ENCODE results near the gene RALB. TPM values are rescaled to one million over a fixed set of nuclear protein-coding genes. Genes with fewer than 3 reads are reported as not detected.

RALB gene
- total RNA-seq, 6 donors from 2014 or later, result 23.0 to 85.8 (median 46.5) TPM

- H3K36me3 ChIP-seq, result peaks cover 0 to 83% (median 24%) of the 10 kb centered on the region in 4 donors
- ATAC-seq (ENCODE audit: low FRiP score in 2 of 2), result no peak
Measured at GRCh38 chr2:120298173-120298835, 45.7 kb downstream of the RALB start.

GRCh38 chr2:120299004-120299403 lies 46.4 kb downstream of the RALB start:
- H3K27ac ChIP-seq, result no peak overlapping the region
- no peak overlapping the region for H3K4me3 ChIP-seq
- 90 to 96% methylated on average over 7 to 9 of the region's 9 CpGs for WGBS, 2 donors
- ATAC-seq (ENCODE audit: low FRiP score in 2 of 2), result no peak
- no peaks in the 10 kb centered on the region for H3K27me3 ChIP-seq
- no peaks in the 10 kb centered on the region for H3K9me3 ChIP-seq
- DNase-seq, result no peak
- H3K4me1 ChIP-seq, result no peaks in the 10 kb centered on the region
- TF ChIP-seq POLR2A (IDR thresholded peaks at IDR 0.05), result no peak
- no peak for TF ChIP-seq EP300 (IDR thresholded peaks at IDR 0.05)
- TF ChIP-seq POLR2AphosphoS5 (IDR thresholded peaks at IDR 0.05), result no peak
- TF ChIP-seq CTCF (IDR thresholded peaks at IDR 0.05), result no peak
- peaks cover 0 to 82% (median 22%) of the 10 kb centered on the region in 4 donors for H3K36me3 ChIP-seq

More at GRCh38 chr2:120298173-120298835, 45.7 kb downstream of the RALB start:
- no peak overlapping the region for H3K4me3 ChIP-seq
- no peak for DNase-seq
- WGBS, 2 donors, result 82 to 91% methylated on average over 7 of the region's 7 CpGs
- no peak overlapping the region for H3K27ac ChIP-seq
- TF ChIP-seq POLR2A (IDR thresholded peaks at IDR 0.05), result no peak
- TF ChIP-seq CTCF (IDR thresholded peaks at IDR 0.05), result no peak
- no peak for TF ChIP-seq POLR2AphosphoS5 (IDR thresholded peaks at IDR 0.05)
- no peak for TF ChIP-seq EP300 (IDR thresholded peaks at IDR 0.05)
- no peaks in the 10 kb centered on the region for H3K27me3 ChIP-seq
- H3K9me3 ChIP-seq, result no peaks in the 10 kb centered on the region
- H3K4me1 ChIP-seq, result peaks cover 0 to 3% (median 0%) of the 10 kb centered on the region in 4 donors

DNA sequence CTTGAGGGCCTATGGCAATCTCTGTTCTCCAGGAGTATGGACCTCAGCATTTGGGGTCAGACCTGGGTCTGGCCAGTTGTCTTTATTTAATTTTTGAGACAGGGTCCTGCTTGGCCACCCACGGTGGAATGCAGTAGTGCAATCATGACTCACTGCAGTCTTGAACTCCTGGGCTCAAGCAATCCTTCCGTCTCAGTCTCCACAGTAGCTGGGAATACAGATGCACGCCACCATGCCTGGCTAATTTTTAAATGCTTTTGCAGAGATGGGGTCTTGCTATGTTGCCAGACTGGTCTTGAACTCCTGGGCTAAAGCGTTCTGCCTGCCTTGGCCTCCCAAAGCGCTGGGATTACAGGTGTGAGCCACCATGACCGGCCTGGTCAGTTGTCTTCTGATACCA lies 46.9 kb downstream of the RALB start:
- no peak overlapping the region for H3K4me3 ChIP-seq
- H3K27me3 ChIP-seq, result no peaks in the 10 kb centered on the region
- 93 to 94% methylated on average over 4 to 6 of the region's 6 CpGs for WGBS, 2 donors
- ATAC-seq (ENCODE audit: low FRiP score in 2 of 2), result no peak
- peaks cover 0 to 77% (median 19%) of the 10 kb centered on the region in 4 donors for H3K36me3 ChIP-seq
- DNase-seq, result no peak
- H3K9me3 ChIP-seq, result no peaks in the 10 kb centered on the region
- no peaks in the 10 kb centered on the region for H3K4me1 ChIP-seq
- TF ChIP-seq POLR2AphosphoS5 (IDR thresholded peaks at IDR 0.05) (no peak), EP300 (IDR thresholded peaks at IDR 0.05) (no peak), POLR2A (IDR thresholded peaks at IDR 0.05) (no peak), CTCF (IDR thresholded peaks at IDR 0.05) (no peak)
- no peak overlapping the region for H3K27ac ChIP-seq

GRCh38 chr2:120300385-120300784 lies 47.7 kb downstream of the RALB start:
- no peak for ATAC-seq (ENCODE audit: low FRiP score in 2 of 2)

More at GRCh38 chr2:120300385-120300784, 47.7 kb downstream of the RALB start:
- Histone ChIP-seq H3K9me3 (no peaks in the 10 kb centered on the region), H3K4me1 (peaks cover 0 to under 1% (median 0%) of the 10 kb centered on the region in 4 donors), H3K27ac (no peak overlapping the region), H3K27me3 (no peaks in the 10 kb centered on the region), H3K36me3 (peaks cover 0 to 69% (median 17%) of the 10 kb centered on the region in 4 donors), H3K4me3 (no peak overlapping the region)
- DNase-seq, result no peak
- WGBS, 2 donors, result 93% methylated on average over 7 to 10 of the region's 10 CpGs
- no peak for TF ChIP-seq POLR2A (IDR thresholded peaks at IDR 0.05)
- no peak for TF ChIP-seq POLR2AphosphoS5 (IDR thresholded peaks at IDR 0.05)
- TF ChIP-seq CTCF (IDR thresholded peaks at IDR 0.05), result no peak
- no peak for TF ChIP-seq EP300 (IDR thresholded peaks at IDR 0.05)

Measured in upper lobe of left lung (tissue), 6 donors.